Progenitor cell of endocrine pancreas (in vitro differentiated cells): ENCODE data around the gene MYCN. TPM values are rescaled to one million over a fixed set of nuclear protein-coding genes. Genes with fewer than 3 reads are reported as not detected.

Experiments
- DNase-seq: peaks from one replicate; pipeline ENCODE4 v3.0.0; 2021; ENCODE audit warnings: low spot score; ENCODE audit not compliant: unreplicated experiment
- H3K27ac Mint-ChIP-seq: 2 replicates; pipeline ENCODE4 v1.8.0; 2021; ENCODE audit warnings: mild to moderate bottlenecking, moderate library complexity, mixed read lengths
- H3K27me3 Mint-ChIP-seq: 2 replicates; pipeline ENCODE4 v1.8.0; 2021; ENCODE audit warnings: mixed read lengths
- H3K36me3 Mint-ChIP-seq: 2 replicates; pipeline ENCODE4 v1.8.0; 2022; ENCODE audit warnings: mixed read lengths; ENCODE audit not compliant: insufficient read depth
- H3K4me1 Mint-ChIP-seq: 2 replicates; pipeline ENCODE4 v1.8.0; 2021; ENCODE audit warnings: low read depth, mixed read lengths
- H3K4me3 Mint-ChIP-seq: 2 replicates; pipeline ENCODE4 v1.8.0; 2021; ENCODE audit warnings: low read depth, mild to moderate bottlenecking, moderate library complexity, mixed read lengths
- H3K9me3 Mint-ChIP-seq: 2 replicates; pipeline ENCODE4 v1.8.0; 2021; ENCODE audit warnings: low read depth, mixed read lengths
- total RNA-seq: library from RNA; stranded (reverse); gene quantifications from 2 replicates; pipeline ENCODE4 v1.2.1, GENCODE V29; 2021
- TF ChIP-seq, protein P1 (sequence below): fragments of 200-600 bp; sonication (generic); IDR thresholded peaks from one replicate; pipeline ENCODE4 v1.5.0; 2021; ENCODE audit warnings: antibody characterized with exemption, mild to moderate bottlenecking; ENCODE audit not compliant: unreplicated experiment

Gene MYCN
- total RNA-seq, 1 donor from 2014 or later, result 15.5 TPM

DNA sequence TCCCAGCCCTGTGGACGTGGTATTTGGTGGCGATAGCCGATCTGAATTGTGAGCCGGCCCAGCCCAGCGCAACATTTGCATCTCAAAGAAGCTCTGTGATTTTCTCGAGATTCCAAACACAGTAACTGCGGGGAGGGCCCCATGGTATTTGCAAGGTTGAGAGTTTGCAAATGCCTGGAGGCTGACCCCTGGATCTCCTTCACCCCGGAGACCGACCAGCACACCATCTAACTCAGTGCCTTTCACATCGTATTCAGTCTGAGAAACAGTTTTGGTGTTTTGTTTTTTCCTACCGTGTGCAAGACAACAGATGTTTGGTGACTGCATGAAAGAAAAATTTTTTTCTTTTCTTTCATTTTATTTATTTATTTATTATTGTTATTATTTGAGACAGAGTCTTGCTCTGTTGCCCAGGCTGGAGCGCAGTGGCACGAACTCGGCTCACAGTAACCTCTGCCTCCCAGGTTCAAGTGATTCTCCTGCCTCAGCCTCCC, 40.3 kb downstream of the MYCN start:
- H3K36me3 Mint-ChIP-seq, result no peaks in the 10 kb centered on the region
- no peak for DNase-seq
- peaks cover 17% of the 10 kb centered on the region for H3K4me1 Mint-ChIP-seq
- H3K9me3 Mint-ChIP-seq, result no peaks in the 10 kb centered on the region
- no peak overlapping the region for H3K4me3 Mint-ChIP-seq
- no peak overlapping the region for H3K27ac Mint-ChIP-seq
- no peaks in the 10 kb centered on the region for H3K27me3 Mint-ChIP-seq
- TF ChIP-seq, protein P1, sequence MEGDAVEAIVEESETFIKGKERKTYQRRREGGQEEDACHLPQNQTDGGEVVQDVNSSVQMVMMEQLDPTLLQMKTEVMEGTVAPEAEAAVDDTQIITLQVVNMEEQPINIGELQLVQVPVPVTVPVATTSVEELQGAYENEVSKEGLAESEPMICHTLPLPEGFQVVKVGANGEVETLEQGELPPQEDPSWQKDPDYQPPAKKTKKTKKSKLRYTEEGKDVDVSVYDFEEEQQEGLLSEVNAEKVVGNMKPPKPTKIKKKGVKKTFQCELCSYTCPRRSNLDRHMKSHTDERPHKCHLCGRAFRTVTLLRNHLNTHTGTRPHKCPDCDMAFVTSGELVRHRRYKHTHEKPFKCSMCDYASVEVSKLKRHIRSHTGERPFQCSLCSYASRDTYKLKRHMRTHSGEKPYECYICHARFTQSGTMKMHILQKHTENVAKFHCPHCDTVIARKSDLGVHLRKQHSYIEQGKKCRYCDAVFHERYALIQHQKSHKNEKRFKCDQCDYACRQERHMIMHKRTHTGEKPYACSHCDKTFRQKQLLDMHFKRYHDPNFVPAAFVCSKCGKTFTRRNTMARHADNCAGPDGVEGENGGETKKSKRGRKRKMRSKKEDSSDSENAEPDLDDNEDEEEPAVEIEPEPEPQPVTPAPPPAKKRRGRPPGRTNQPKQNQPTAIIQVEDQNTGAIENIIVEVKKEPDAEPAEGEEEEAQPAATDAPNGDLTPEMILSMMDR, result no peak

DNA sequence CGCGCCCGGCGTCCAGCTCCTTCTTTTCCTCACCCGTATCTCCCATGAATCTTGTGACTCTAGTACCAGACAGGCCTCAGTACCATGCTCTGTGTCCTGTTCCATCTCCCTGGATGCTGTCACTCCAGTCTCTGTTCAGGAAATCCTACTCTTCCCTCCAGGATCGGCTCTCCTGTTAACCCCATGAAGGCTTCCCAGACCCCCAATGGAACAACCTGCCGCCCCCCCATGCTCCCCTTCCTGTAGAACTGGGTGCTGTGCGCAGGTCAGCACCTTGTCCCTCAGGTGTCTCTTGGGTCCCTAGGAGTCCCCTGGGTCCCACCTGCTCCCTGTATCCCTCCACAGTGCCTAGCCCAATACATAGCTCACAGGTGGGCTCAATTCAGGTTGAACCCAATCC, 41.3 kb downstream of the MYCN start:
- no peaks in the 10 kb centered on the region for H3K36me3 Mint-ChIP-seq
- TF ChIP-seq, protein P1, result no peak
- H3K4me3 Mint-ChIP-seq, result no peak overlapping the region
- no peaks in the 10 kb centered on the region for H3K9me3 Mint-ChIP-seq
- no peak for DNase-seq
- H3K27ac Mint-ChIP-seq, result peak overlapping the region; percentile 47
- peaks cover 7% of the 10 kb centered on the region for H3K4me1 Mint-ChIP-seq
- no peaks in the 10 kb centered on the region for H3K27me3 Mint-ChIP-seq

DNA sequence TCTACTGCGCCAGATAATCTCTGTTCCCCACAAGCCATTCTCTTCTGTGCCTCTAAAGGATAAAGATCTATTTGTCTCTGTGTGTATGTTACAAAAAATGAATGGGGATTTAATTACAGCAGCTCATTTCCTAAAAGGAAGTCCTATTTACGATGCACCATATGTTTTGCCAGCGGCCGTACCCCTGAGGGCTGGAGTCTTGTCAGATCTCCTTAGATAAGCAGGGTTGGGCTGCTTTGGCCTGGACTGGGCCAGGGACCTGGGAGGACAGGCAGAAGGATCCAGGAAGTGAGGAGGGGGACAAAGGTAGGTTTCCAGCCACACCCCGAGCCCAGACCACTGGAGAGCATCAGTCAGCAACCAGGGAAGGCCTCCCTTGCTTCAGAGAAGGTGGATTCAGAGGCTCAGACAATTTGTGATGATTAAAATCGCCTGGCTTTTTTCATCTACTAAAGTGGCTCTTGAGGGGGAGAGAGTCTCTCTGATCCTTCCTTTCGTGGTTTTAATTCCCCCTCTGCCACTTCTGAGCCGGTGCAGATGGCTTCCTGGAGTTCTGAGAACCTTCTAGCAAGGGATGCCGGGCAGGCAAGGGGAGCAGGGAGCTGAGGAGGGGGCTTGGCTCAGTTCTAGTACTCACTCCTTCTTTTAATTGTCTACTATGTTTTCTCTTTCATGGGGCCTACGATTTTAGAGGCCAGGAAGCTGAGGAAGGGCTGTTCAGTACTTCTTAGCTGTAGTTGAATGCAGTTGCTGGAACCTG, 42.1 kb downstream of the MYCN start:
- Mint-ChIP-seq H3K27me3 (no peaks in the 10 kb centered on the region), H3K36me3 (no peaks in the 10 kb centered on the region), H3K27ac (peak overlapping the region; percentile 58), H3K9me3 (no peaks in the 10 kb centered on the region), H3K4me3 (no peak overlapping the region), H3K4me1 (peaks cover 4% of the 10 kb centered on the region)
- DNase-seq, result no peak
- TF ChIP-seq, protein P1, result no peak

DNA sequence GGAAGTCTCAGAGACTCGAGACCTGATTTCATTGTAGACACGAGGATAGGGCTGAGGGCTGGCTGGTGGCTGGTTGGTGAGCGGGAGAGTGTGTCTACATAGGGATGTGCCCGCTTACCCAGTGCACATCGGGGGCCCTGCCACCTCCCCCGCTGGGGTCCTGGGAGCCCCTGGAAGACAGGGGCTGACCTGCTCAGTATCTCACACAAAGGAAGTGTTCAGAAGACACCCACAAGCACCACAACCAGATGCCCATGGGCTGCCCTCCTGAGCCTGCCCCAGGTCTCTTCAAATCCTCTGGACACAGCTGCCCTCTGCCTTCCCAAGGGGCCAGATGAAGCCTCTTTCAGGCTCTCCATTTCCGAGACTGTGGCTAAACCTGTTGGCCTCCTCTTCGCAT, 43.1 kb downstream of the MYCN start:
- Mint-ChIP-seq H3K4me3 (no peak overlapping the region), H3K27ac (no peak overlapping the region)

DNA sequence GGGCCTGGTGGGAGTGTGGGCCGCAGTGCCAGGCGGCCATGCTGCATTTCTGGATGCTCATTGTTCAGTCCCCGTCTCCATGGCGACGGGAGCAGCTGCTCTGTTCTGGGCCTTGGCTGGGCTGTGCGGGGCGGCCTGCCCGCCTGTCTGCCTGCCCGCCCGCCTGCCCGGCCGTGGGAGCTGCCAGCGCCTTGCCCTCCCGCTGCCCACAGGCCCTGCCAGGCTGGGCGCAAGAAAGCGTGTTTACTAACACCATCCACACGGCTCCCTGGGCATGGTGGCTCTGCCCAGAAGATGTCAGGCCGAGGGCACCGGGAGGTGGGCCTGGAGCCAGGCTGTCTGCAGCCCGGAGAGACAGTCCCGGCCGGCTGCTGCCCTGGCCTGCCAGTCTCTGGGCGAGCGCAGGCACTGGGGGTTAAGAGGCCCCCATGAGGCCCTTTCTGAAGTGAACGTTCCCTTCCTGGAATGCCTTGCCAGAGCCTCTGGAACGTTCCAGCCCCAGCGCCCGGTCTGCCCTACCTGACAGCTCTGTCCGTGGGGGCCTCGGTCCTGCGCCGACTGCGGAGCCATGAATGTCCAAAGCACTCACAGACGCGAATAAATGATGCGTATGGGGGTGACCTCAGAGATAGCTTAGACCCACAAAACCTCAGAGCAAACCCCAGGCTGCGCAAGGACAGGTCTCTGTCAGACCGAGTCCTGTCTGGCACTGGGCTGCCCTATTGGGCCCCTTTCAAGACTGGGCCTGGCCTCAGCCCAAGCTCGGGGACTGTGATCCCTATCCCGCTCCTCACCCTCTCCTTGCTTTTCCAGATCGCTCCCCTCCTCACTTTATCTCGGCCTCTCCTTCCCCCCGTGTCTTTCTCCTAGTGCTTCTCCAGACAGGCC, 44.3 kb downstream of the MYCN start:
- Mint-ChIP-seq H3K9me3 (no peaks in the 10 kb centered on the region), H3K4me1 (peaks cover 8% of the 10 kb centered on the region), H3K4me3 (no peak overlapping the region), H3K27me3 (no peaks in the 10 kb centered on the region), H3K27ac (no peak overlapping the region), H3K36me3 (no peaks in the 10 kb centered on the region)
- TF ChIP-seq, protein P1, result no peak
- DNase-seq, result no peak

More for the DNA sequence above, 43.1 kb downstream of the MYCN start:
- TF ChIP-seq, protein P1, result no peak
- Mint-ChIP-seq H3K27me3 (no peaks in the 10 kb centered on the region), H3K4me1 (peaks cover 4% of the 10 kb centered on the region), H3K36me3 (no peaks in the 10 kb centered on the region), H3K9me3 (no peaks in the 10 kb centered on the region)
- DNase-seq, result no peak
